Measurements from ENCODE around the gene AFDN. TPM values are rescaled to one million over a fixed set of nuclear protein-coding genes. Genes with fewer than 3 reads are reported as not detected.

The AFDN gene
- total RNA-seq, 1 donor, result 13.1 TPM

DNA sequence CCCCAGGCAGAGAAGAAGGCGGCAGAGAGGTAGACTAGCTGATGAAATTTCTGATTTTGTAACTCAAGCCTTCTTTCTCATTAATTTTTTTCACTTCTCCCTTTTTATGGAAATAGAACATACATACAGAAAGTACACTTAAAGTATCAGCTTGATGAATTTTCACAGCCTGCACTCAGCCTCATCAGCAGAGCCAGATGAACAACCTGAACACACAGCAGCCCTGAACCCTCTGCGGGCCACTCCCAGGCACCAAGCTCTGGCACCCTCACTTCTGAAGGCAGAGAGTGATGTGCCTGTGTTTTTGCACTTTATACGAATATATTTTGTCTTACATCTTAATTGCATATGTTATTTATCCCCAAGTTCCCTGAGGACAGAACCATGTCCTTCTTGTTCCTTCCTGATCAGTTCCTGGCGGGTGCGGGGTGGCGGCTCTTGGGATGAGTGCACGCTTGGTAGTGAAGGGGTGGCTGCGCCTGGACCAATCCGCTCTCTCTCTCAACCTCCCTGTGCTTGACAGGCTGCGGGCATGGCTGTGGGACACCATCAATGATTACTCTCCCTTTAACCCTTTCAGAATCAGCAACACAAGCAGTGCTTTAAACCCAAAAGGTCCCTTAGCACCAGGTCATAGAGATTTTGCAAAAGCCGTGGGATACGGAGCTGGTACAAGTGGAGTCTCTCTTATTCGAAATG is 34.8 kb upstream of the AFDN start:
- peaks cover 3% of the 10 kb centered on the region for H3K4me1 ChIP-seq (ENCODE audit: insufficient read depth, low read length)
- peaks cover 31% of the 10 kb centered on the region for H3K27me3 ChIP-seq (ENCODE audit: insufficient read depth, low read length)
- no peaks in the 10 kb centered on the region for H3K9me3 ChIP-seq (ENCODE audit: low read depth, low read length)
- no peak overlapping the region for H3K4me3 ChIP-seq (ENCODE audit: low read length)

DNA sequence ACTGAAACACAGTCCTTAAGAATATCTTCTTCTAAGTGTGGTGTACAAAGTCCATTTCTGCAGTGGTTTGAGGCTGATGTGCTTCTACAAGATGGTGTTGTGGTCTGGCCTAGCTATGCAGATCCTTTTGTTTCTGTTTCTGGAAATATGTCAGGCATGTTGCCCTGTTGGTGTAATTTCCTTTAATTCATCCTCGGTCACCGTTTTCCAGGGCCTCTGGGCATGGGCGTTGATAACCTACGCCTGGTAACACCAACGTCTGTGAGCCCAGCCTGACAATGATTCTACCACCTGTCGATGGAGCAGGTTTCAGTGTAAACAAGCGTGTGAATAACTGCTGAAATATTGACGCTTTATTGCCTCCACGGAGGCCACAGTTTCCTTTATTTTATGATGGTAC is 33.3 kb upstream of the AFDN start:
- Histone ChIP-seq H3K9me3 (ENCODE audit: low read depth, low read length) (no peaks in the 10 kb centered on the region), H3K27me3 (ENCODE audit: insufficient read depth, low read length) (peaks cover 46% of the 10 kb centered on the region), H3K4me3 (ENCODE audit: low read length) (no peak overlapping the region), H3K4me1 (ENCODE audit: insufficient read depth, low read length) (peaks cover 3% of the 10 kb centered on the region)

DNA sequence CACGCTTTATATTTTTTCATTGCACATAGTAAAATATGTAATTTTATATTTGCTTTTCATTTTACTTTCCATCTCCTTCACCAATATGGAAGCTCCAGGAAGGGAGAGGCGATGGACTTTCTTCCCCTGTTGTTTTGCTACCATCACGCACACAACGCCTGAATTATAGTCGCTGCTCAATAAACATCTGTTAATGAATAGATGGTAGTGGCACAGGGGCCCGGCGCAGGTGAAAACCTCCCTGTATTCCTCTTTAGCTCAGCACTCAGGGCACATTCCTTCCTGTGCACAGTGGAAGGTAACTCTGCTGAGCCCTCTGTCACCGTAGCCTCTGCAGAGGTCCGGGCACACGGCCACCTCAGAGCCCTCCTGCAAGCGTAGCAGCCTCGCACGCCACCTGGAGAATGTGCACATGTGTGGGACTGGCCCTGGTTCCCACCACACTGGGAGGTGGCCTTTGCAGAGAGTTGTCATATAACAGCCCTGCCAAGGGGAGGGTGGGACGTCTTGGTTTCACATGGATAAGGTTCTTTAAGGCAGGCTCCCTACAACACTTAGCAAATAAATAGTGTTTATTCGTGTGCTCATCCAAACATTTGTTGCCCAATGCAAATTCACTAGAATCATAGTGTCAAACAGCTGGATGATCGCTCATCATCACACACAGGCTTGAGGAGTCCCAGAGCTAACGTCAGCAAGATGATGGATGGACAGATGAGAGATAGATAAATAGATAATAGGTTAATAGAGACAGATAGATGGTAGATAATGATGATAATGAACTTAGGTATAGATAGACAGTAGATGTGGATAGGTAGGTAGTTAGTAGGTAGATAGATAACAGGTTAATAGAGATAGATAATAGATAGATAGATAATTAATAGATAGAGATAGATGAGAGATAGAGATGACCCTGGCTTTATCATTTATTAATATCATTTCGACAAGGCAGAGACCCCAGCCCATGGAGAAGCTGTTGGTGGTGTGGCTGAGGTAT is 32.3 kb upstream of the AFDN start:
- no peak overlapping the region for H3K4me3 ChIP-seq (ENCODE audit: low read length)
- no peaks in the 10 kb centered on the region for H3K9me3 ChIP-seq (ENCODE audit: low read depth, low read length)
- H3K4me1 ChIP-seq (ENCODE audit: insufficient read depth, low read length), result peaks cover 3% of the 10 kb centered on the region
- peaks cover 46% of the 10 kb centered on the region for H3K27me3 ChIP-seq (ENCODE audit: insufficient read depth, low read length)

DNA sequence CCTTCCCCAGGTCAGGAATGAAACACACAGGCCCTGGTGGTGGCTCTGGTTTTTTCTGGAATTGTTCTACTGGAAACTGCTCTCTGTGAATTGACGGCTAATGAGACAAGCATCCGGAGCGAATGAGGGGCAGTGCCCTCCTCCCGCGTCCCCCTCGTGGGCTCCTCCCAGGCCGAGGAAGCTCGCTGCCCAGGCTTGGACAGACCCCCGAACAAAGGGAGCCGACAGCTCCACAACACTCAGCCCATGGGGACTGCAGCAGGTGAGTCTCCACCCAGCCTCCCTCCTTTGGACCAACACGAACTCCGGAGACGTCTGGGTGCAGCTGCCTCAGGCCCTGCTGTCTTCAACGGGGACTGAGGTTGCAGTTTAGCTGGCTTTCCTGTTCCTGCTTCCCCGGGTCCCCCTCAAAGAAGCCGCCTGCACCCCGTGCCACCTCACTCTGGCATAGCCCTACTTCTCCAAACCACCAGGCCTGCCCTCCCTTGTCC is 31.3 kb upstream of the AFDN start:
- H3K4me3 ChIP-seq (ENCODE audit: low read length), result no peak overlapping the region
- peaks cover 46% of the 10 kb centered on the region for H3K27me3 ChIP-seq (ENCODE audit: insufficient read depth, low read length)
- H3K4me1 ChIP-seq (ENCODE audit: insufficient read depth, low read length), result peaks cover 3% of the 10 kb centered on the region
- H3K9me3 ChIP-seq (ENCODE audit: low read depth, low read length), result no peaks in the 10 kb centered on the region

DNA sequence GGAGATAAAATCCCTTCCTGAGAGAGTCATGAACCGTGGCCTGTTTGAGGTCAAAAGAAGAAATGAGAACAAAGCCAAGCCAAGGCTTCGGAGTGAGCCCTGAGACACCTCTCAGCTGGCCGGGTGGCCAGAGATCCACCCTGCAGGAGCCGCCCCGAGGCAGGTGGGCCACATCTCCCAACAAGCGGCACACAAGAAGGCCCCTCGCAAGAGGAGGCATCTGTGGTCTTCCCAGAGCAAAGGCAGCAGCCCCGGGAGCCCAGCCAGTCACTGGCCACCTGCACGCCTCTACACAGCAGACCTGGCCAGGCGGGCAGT is 30.9 kb upstream of the AFDN start:
- Histone ChIP-seq H3K4me3 (ENCODE audit: low read length) (no peak overlapping the region), H3K4me1 (ENCODE audit: insufficient read depth, low read length) (peaks cover 3% of the 10 kb centered on the region), H3K27me3 (ENCODE audit: insufficient read depth, low read length) (peaks cover 46% of the 10 kb centered on the region), H3K9me3 (ENCODE audit: low read depth, low read length) (no peaks in the 10 kb centered on the region)

DNA sequence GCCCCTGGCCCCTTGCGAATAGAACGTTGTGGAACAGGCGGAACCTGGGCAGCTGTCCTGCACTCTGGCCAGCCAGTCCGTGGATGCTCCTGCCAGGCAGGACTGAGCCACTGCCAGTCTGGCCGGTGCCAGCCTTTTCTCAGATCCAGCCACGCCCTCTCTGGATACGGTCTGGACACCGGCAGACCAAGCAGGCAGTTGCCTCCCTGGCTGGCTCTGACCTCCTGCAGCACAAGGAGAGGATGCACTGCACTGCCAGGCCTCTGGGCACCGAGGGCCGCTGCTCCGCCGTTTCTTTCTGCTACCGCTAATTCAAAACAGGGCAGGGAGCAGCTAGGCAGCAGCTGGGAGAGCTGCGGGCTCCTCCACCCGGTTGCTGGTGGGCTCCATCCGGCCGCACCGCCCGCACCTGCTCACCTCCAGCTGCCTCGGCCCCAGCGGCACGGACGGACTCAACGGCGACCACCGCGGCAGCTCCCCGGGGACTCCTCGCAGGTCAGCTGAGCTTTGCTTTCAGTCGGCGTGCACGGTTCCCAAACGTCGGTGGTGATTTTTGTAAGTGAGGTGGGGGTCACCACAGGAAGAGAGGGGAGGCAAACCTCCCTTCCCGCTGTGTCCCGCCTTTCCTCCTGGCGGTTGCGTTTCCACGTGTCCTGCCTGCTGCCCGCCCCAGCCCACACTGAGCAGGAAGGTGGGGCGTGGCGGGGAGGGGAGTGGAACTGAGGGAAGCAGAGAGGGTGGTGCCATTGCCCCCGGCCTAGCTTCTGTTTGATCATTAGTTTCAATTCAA is 30.3 kb upstream of the AFDN start:
- H3K9me3 ChIP-seq (ENCODE audit: low read depth, low read length), result no peaks in the 10 kb centered on the region
- peaks cover 46% of the 10 kb centered on the region for H3K27me3 ChIP-seq (ENCODE audit: insufficient read depth, low read length)
- peaks cover 3% of the 10 kb centered on the region for H3K4me1 ChIP-seq (ENCODE audit: insufficient read depth, low read length)
- H3K4me3 ChIP-seq (ENCODE audit: low read length), result no peak overlapping the region

DNA sequence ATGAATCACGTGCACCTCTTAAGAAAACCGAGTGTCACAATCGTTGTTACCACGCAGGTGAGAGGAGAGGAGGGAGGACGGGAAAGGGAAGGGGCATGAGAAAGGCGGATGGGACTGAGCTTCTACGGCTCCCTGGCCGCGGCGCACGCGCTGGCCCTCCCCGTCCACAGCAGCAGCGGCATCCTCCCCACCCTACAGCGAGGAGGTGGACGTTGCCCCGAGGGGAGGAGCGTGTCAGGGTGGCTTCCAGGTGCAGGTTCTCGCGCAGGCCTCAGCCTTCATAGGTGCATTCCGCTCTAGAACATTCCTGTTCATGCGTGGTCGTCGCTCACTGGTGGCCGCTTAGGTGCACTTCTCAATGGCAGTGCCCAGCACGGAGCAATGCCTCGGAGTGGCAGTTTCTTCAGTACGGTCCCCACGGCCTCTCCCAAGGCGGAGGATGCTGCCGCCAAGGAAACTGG is 29.7 kb upstream of the AFDN start:
- H3K27me3 ChIP-seq (ENCODE audit: insufficient read depth, low read length), result peaks cover 44% of the 10 kb centered on the region
- H3K9me3 ChIP-seq (ENCODE audit: low read depth, low read length), result no peaks in the 10 kb centered on the region
- no peak overlapping the region for H3K4me3 ChIP-seq (ENCODE audit: low read length)
- peaks cover 3% of the 10 kb centered on the region for H3K4me1 ChIP-seq (ENCODE audit: insufficient read depth, low read length)

DNA sequence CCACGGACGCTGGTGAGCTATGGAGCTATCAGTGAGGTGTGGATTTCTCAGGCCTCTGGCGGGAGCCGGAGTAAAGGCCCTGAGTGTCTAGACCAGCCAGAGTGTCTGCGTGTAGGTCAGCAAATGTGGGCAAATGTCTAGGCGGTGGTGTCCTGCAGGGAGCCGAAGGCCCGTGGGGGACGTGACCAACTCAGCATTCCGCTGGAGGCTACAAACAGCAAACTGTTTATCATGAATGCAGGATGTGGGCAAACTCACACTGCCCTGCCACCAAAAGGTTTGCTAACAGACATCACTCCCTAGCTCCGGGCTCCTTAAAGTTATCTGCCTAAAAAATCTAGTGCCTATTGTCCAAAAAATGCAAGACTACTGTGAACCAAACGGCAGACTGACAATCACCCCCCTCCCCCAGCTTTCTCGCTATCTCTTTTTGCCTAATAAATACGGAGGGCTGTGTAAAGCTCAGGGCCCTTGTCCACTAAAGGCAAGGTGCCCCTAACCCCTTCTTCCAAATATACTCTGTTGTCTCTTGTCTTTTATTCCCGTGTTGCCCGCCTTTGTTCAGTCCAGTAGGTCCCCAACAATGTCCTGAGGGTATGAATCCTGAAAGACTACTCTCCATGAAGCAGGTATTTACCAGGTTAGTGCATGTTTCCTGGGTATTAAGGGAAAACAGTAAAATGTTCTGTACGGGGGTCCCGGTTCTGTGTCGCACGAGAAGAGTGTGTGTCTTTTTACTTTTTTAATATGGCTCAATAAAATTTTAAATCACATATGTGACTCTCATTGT is 29.0 kb upstream of the AFDN start:
- peaks cover 3% of the 10 kb centered on the region for H3K4me1 ChIP-seq (ENCODE audit: insufficient read depth, low read length)
- H3K4me3 ChIP-seq (ENCODE audit: low read length), result no peak overlapping the region
- peaks cover 43% of the 10 kb centered on the region for H3K27me3 ChIP-seq (ENCODE audit: insufficient read depth, low read length)
- no peaks in the 10 kb centered on the region for H3K9me3 ChIP-seq (ENCODE audit: low read depth, low read length)

DNA sequence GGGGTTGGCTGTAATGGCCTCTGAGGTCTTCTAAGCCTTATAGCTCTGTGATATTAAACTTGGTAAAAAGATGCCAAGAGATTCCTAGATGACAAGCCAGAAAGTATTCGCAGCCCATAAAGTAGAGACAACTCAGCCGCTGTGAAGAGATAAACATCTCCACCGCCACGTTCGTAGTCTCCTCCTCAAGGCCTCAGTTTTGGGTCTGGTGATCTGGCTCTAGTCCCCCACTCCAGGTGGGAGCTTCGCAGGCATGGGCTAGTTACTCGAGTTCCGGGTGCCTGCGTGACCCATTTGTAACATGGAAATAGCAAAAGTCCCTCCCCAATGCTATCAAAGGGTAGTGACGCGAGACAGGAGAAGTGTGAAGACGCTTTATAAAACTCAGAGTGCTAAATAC is 28.3 kb upstream of the AFDN start:
- Histone ChIP-seq H3K27me3 (ENCODE audit: insufficient read depth, low read length) (peaks cover 43% of the 10 kb centered on the region), H3K4me1 (ENCODE audit: insufficient read depth, low read length) (peaks cover 3% of the 10 kb centered on the region), H3K9me3 (ENCODE audit: low read depth, low read length) (no peaks in the 10 kb centered on the region), H3K4me3 (ENCODE audit: low read length) (no peak overlapping the region)

DNA sequence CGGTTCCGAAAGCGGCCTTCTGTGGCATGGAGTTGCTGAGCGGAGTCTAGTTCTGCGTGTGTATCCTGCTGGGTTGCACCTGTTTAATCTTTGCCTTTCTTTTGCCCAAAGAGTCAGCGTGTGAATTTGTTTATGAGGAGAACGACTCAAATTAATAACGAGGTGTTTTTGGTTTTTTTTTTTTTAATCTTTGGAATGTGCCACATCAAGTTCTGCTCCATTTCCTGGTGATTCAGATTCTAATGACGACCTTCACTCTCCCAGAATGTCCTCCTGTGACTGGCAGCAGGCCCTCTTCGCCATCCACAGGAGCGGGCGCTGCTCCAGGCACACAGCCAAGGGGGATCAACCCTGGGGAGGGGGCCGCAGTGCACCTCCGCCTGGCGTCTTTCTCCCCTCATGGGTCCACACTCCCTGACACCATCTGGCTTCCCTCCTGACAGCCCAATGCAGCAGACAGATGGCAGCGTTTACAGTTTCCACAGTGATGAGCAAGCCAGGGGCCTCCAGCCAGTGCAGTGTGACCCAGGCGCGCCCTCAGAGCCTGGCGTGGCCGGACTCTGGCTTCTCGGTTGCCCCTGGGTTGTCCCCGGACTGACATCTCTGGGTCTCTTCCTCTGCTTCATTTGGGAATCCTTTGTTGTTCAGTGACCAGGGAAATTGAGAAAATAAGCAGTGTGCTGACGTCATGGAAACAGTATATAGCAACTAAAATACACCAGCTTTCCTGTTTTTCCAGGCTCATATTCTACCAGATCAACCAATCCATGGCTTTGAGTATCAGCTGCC is 27.5 kb upstream of the AFDN start:
- Histone ChIP-seq H3K27me3 (ENCODE audit: insufficient read depth, low read length) (peaks cover 38% of the 10 kb centered on the region), H3K4me1 (ENCODE audit: insufficient read depth, low read length) (peaks cover 3% of the 10 kb centered on the region), H3K4me3 (ENCODE audit: low read length) (no peak overlapping the region), H3K9me3 (ENCODE audit: low read depth, low read length) (no peaks in the 10 kb centered on the region)

DNA sequence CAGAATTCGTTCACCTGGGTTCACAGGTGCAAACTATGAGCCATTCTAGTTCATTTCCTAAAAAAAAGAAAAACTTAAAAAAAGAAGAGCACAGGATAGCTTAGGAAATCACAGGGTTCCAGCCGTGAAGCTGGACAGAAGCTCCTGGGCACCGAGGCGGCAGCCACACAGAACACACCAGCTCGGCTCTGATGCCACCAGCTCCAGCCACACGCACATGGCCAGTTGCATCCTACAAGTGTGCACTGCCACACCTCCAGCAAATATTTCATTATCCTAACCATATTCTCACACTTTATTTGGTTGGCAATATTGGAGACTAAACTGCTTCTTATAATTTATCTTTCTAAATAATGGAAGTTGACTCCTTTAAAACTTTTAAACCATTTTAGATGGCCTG is 26.2 kb upstream of the AFDN start:
- Histone ChIP-seq H3K27me3 (ENCODE audit: insufficient read depth, low read length) (peaks cover 26% of the 10 kb centered on the region), H3K4me3 (ENCODE audit: low read length) (no peak overlapping the region), H3K9me3 (ENCODE audit: low read depth, low read length) (no peaks in the 10 kb centered on the region)

DNA sequence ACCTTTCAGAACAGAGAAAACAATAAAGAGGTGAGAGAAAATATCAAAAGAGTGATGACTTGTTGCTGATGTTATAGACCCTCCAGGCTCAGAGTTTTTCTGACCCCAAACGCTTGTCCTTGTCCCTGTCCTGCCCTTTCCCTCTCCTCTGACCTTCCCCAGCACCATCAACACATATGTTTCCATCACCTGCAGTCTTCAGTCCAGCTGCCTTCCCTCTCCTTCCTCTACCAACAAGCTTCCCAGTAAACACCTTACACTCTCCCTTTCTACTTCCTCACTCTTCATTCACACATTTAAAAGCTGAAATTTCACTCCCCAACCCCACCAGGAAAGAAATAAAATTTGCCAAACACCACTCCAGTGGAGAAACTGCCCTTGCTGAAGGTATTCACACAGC is 25.4 kb upstream of the AFDN start:
- no peak overlapping the region for H3K4me3 ChIP-seq (ENCODE audit: low read length)
- H3K4me1 ChIP-seq (ENCODE audit: insufficient read depth, low read length), result no peaks in the 10 kb centered on the region
- peaks cover 21% of the 10 kb centered on the region for H3K27me3 ChIP-seq (ENCODE audit: insufficient read depth, low read length)
- H3K9me3 ChIP-seq (ENCODE audit: low read depth, low read length), result no peaks in the 10 kb centered on the region

More for the DNA sequence above, 26.2 kb upstream of the AFDN start:
- peaks cover 3% of the 10 kb centered on the region for H3K4me1 ChIP-seq (ENCODE audit: insufficient read depth, low read length)

DNA sequence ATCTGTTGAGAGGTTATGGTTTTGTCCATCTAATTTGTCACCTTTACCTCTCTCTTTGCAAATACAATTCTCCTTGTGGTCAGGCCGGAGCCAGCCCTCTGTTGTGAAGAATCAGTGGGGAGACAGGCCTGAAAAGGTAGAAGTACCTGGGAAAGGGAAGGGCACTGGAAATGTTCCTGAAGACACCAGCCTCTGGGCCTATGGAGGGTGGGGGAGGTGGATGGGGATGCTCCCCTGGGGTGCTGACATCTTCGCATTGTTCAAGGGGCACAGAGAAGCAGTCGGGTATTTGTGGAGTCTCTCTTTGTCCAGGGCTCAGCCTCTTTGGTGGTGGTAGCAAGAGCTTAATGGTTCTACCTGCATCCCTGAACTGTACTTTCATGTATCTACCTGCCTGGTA is 24.4 kb upstream of the AFDN start:
- Histone ChIP-seq H3K4me1 (ENCODE audit: insufficient read depth, low read length) (no peaks in the 10 kb centered on the region), H3K27me3 (ENCODE audit: insufficient read depth, low read length) (peaks cover 16% of the 10 kb centered on the region), H3K4me3 (ENCODE audit: low read length) (no peak overlapping the region), H3K9me3 (ENCODE audit: low read depth, low read length) (no peaks in the 10 kb centered on the region)

DNA sequence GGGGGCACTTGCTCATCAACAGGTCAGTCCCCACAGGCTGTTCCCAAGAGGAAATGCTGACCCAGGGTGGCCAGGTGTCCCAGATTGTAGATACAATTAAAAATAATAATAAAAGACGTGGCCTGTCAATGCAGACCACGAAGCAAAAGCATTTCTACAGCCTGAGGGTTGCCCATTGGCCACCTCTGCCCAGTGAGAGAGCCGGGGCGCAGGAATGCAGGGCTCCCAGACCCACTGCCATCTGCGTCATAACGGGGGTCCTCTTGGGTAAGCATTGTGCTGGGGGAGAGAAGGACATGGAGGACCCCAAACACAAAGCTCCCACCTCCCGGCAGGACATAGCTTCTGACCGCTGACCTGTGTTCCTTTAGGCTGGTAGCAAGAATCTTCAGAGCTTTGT is 22.9 kb upstream of the AFDN start:
- no peaks in the 10 kb centered on the region for H3K9me3 ChIP-seq (ENCODE audit: low read depth, low read length)
- peaks cover 8% of the 10 kb centered on the region for H3K27me3 ChIP-seq (ENCODE audit: insufficient read depth, low read length)
- H3K4me1 ChIP-seq (ENCODE audit: insufficient read depth, low read length), result no peaks in the 10 kb centered on the region
- no peak overlapping the region for H3K4me3 ChIP-seq (ENCODE audit: low read length)
